HG03565 (cell line): Measurements from ENCODE around the gene CD83.
"Not testable (repeated sequence)": the region's sequence is repeated elsewhere in the genome, so short reads cannot be mapped to it uniquely, and the experiment has no call there.

Experiments
- ATAC-seq: cut with Tn5 transposase; IDR thresholded peaks from one replicate; pipeline ENCODE4 v1.9.1; 2021; ENCODE audit warnings: mild to moderate bottlenecking, moderate library complexity; ENCODE audit not compliant: unreplicated experiment

Gene CD83

DNA sequence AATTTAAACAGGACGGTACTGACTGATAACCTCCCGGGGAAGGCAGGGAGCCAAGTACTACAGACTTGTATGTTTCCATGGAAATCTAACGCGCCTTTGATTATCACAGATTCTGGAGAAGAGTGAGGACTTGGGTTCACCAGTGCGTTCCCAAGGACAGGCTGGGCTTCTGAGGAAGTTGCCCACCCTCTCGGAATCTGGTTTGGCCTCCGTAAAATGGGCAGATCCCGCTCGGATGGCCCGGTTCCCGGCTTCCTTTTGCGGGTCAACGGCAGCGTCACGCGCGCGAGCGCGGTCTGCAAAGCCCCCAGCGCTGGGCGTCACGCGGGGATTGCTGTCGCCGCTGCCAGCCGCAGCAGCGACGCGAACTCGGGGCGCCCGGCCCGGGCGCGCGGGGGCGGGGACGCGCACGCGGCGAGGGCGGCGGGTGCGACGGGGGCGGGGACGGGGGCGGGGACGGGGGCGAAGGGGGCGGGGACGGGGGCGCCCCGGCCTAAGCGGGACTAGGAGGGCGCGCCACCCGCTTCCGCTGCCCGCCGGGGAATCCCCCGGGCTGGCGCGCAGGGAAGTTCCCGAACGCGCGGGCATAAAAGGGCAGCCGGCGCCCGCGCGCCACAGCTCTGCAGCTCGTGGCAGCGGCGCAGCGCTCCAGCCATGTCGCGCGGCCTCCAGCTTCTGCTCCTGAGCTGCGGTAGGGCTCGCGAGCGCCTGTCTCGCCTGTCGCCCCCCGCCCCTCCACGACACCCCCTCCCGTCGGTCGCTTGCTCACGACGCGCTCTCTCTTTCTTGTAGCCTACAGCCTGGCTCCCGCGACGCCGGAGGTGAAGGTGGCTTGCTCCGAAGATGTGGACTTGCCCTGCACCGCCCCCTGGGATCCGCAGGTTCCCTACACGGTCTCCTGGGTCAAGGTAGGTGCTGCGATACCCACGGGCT, at the start of gene CD83:
CD83 (plus strand) TSS at position 615 of the 933 bp plus-strand sequence; CDS start at position 655, 40 bp downstream.
- ATAC-seq = peak; percentile 39

GRCh38 chr6:14068133-14068532, 49.4 kb upstream of the CD83 start:
- ATAC-seq = no peak

DNA sequence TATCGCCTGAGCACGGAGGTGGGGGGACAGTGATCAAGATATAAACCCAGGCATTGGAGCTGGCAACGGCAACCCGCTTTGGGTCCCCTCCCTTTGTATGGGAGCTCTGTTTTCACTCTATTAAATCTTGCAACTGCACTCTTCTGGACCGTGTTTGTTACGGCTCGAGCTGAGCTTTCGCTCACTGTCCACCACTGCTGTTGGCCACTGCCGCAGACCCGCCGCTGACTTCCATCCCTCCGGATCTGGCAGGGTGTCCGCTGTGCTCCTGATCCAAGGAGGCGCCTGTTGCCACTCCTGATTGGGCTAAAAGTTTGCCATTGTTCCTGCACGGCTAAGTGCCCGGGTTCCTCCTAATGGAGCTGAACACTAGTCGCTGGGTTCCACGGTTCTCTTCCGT, 48.9 kb upstream of the CD83 start:
- no peak for ATAC-seq

DNA sequence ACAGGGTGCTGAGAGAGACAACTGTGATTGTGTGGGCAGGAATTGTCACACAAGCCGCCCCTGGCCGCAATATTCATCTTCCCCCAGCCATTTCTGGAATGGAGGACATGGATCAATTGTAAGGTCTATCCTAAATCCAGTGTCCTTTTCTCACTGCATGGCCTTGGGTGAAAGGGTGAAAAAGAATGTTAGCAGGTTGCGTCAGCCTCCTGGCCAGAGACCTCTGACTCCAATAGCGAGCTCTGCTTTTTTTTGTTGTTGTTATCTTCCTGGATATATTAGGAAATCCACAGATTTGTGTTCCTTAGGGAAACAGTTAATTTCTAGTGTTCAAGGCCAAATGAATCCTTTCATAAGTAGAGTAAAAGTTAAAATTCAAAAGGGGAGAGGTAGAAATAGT, 47.1 kb upstream of the CD83 start:
- ATAC-seq = no peak

DNA sequence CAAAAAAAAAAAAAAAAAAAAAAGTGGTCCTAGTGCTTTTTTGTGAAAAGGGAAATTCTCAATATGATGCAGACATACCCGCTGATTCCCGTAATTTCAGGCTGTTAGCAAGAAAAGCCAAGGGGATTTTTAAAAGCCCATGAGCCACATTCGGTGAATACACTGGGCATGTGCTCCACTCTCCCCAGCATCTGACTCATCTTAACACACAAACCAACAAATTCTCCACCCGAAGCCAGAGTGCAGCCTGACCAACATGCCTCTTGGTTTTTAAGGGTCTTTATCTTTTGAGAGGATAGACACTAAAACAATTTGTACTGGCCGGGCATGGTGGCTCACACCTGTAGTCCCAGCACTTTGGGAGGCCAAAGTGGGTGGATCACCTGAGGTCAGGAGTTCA, 45.5 kb upstream of the CD83 start:
- no peak for ATAC-seq

DNA sequence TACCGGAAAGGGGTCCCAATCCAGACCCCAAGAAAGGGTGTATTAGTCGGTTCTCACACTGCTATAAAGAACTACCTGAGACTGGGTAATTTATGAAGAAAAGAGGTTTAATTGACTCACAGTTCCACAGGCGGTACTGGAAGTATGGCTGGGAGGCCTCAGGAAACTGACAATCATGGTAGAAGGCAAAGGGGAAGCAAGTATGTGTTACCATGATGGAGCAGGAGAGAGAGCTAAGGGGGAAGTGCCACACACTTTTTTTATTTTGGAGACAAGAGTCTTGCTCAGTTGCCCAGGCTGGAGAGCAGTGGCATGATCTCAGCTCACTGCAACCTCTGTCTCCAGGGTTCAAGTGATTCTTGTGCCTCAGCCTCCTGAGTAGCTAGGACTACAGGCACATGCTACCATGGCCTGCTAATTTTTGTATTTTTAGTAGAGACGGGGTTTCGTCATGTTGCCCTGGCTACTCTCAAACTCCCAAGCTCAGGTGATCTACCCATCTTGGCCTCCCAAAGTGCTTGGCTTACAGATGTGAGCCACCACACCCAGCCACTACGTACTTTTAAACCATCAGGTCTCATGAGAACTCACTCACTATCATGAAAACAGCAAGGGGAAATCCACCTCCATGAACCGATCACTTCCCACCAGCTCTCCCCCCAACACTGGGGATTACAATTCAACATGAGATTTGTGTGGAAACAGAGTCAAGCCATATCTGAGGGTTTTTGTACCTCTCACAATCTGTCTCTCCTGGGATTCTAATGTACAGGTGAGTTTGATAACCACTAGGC, 43.8 kb upstream of the CD83 start:
- not testable (repeated sequence) for ATAC-seq

- ATAC-seq = peak; percentile 13
These were observed 43.0 kb upstream of the CD83 start for GRCh38 chr6:14074476-14075094.

GRCh38 chr6:14075095-14075503, 42.5 kb upstream of the CD83 start:
- ATAC-seq = peak; percentile 59

DNA sequence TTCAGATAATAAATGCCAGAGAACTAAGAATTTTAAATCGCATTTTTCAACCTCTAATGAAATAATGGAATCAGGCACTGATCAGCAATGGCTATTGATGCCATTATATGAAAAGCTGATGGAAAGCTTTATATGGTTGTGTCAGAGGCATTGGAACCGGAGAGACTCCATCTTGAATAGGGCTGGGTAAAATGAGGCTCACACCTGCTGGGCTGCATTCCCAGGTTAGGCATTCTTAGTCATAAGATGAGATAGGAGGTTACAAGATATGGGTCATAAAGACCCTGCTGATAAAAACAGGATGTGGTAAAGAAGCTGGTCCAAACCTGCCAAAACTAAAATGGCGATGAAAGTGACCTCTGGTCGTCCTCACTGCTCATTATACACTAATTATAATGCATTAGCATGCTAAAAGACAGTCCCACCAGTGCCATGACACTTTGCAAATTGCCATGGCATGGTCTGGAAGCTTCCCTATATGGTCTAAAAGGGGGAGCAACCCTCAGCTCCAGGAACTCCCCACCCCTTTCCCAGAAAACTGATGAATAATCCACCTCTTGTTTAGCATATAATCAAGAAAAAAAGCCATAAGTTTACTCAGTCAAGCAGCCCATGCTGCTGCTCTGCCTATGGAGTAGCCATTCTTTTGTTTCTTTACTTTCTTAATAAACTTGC, 40.2 kb upstream of the CD83 start:
- no peak for ATAC-seq

DNA sequence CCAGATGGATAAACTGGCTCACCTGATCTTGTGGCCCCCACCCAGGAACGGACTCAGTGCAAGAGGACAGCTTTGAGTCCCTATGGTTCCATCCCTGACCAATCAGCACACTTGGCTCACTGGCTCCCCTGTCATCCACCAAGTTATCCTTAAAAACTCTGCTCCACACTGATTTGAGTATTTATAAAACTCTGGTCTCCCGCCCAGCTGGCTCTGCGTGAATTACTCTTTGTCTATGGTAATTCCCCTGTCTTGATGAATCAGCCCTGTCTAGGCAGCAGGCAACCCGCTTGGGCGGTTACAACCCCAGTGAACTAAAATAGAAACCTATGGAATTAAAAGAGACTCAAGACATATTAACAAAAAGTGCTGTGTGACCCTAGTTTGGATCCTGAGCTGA, 38.1 kb upstream of the CD83 start:
- ATAC-seq = no peak

DNA sequence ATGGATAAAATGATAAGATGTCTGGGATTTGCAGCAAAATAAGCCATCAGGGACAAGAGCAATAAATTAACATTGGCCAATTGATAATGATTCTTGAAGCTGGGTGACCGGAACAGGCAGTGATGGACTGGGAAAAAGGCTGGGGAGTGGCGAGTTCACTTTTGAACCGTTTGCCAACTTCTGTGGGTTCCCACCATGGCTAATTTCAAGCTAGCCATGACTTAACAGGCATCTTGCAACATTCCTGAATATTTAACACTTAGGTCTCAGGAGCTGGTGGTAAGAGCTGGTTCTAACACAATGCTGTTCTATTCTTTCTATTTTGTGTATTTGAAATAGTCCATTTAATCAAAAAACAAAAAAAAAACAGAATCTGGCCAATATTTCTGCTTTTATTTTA, 37.6 kb upstream of the CD83 start:
- ATAC-seq = no peak

- no peak for ATAC-seq
These were observed 36.4 kb upstream of the CD83 start for GRCh38 chr6:14081126-14081525.

GRCh38 chr6:14082771-14083170, 34.8 kb upstream of the CD83 start:
- ATAC-seq = no peak

DNA sequence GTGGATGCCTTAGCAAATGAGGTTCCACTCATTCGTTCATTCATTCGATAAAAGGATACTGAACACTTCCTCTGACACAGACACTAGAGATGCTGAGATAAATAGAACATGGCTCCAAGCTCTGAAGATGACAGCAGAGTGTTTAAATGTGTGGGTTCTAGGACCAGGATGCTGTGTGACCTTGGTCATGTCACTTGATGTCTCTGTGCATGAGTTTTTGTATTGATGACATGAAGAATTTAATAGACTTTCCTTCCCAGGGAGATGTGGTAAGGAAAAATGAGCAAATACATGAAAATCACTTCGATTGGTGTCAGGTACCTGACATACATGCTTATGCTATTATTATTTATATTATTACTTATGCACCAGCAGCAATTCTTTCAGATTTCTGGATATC, 34.3 kb upstream of the CD83 start:
- no peak for ATAC-seq

- ATAC-seq = no peak
These were observed 33.8 kb upstream of the CD83 start for GRCh38 chr6:14083751-14084150.

DNA sequence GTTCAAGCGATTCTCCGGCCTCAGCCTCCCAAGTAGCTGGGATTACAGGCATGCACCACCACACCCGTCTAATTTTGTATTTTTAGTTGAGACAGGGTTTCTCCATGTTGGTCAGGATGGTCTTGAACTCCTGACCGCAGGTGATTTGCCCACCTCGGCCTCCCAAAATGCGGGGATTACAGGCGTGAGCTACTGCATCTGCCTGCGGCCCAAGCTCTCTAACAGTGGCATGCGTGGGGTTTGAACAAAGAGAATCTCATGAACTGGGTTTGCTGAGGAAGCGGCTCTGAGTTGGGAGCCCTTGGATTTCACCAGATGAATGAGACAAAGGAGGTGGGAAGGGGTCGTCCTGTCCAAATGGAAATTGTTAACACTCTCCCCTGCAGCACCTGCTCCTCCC, 33.2 kb upstream of the CD83 start:
- no peak for ATAC-seq

DNA sequence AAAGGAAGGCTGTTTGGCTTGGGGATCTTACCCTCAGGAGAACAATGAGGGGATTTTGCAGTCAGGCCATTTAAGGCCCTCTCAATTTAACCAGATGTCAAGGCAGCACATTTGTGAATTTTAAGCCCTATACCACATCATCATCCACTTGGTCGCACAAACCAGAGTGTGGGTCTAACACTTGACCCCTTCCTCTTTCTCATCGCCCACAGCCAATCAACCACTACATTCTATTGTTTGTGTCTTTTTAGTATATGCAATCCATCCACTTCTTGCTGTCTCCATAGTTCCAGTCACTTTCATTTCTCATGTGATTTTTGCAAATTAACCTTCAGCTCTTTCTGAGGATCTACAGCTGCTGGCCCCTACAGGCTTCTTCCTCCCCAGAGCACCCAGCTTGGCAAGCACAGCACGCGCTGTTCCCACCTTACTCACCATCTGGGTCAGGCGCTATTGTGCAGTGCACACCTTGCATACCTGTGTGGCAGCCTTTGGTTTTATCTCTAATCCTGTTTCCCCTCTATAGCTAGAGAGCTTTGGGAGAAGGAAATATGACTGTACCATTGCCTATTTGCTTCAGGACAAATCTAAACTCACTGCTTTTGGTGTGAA, 32.3 kb upstream of the CD83 start:
- ATAC-seq = no peak

DNA sequence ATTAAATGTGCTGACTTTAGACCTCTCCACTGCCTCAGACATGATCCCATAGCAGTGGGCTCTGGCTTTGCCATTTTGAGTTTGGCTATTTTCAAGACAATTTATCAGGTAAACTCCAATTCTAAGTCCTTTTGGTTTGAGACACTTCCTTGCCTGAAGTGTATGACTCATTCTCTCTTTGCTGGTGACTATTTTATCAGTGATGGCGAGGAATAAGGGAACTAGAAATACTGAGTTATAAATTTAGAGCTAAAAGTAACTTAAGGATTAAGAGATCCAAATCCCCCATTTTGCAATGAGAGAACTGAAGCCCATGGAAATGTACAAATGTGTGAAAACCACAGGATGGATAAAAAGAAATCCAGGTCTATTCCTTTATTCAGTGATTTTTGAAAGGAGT, 30.9 kb upstream of the CD83 start:
- ATAC-seq = no peak

- no peak for ATAC-seq
These were observed 28.9 kb upstream of the CD83 start for GRCh38 chr6:14088600-14089192.

GRCh38 chr6:14089224-14089623, 28.3 kb upstream of the CD83 start:
- ATAC-seq = peak; percentile 42
